CD4-positive, alpha-beta T cell treated with Interleukin-17A for 4 hours (primary cell): Measurements from ENCODE around the gene DKK3.

Source experiments
- DNase-seq: peaks from one replicate; pipeline ENCODE4 v3.0.0-alpha.2; 2020; ENCODE audit warnings: mixed read lengths

DKK3 gene

DNA sequence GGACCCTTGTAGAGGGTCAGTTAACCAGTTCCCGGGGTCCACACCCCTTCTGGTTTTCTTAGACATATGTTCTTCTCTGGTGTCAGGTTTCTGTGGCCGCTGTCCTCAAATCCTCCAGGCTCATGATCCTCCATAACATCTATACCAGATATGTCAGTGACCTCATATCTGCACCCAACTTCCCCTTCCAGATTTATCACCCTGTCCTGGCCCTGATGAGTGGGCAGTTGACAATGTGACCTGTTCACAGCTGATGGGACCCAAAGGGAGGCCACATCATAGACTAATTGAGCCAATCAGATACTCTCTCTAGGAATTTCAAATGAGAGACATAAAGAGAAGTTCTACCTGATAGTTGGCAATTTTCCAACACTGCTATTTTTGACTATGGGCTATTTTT is 5.1 kb downstream of the DKK3 start:
- DNase-seq = no peak

GRCh38 chr11:12001186-12001585 is 7.2 kb downstream of the DKK3 start:
- DNase-seq = no peak

- no peak for DNase-seq
Measured at GRCh38 chr11:11998091-11998781, 10.2 kb downstream of the DKK3 start.

GRCh38 chr11:11997049-11997322 is 11.4 kb downstream of the DKK3 start:
- no peak for DNase-seq

- DNase-seq = no peak
Measured at GRCh38 chr11:11996321-11997048, 11.9 kb downstream of the DKK3 start.

DNA sequence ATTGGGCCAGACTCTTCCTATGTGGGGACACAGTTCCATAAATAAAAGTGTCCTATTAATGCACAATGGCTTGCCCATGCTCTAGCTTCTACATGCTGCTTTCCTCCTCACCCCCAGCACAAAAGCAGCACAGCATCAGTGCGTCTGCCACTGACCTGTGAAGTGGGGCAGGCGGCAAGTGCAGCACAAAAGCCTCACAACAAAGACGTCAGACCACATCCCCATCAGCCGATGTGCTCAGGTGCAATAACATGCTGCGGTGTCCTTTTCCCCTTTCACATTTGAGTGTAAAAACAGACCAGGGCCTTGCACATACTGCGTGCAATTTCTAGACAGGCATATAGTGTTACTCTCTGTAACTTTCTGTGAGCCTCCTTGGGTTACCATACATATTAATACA is 12.8 kb downstream of the DKK3 start:
- no peak for DNase-seq

GRCh38 chr11:11993839-11994238 is 14.6 kb downstream of the DKK3 start:
- DNase-seq = no peak

DNA sequence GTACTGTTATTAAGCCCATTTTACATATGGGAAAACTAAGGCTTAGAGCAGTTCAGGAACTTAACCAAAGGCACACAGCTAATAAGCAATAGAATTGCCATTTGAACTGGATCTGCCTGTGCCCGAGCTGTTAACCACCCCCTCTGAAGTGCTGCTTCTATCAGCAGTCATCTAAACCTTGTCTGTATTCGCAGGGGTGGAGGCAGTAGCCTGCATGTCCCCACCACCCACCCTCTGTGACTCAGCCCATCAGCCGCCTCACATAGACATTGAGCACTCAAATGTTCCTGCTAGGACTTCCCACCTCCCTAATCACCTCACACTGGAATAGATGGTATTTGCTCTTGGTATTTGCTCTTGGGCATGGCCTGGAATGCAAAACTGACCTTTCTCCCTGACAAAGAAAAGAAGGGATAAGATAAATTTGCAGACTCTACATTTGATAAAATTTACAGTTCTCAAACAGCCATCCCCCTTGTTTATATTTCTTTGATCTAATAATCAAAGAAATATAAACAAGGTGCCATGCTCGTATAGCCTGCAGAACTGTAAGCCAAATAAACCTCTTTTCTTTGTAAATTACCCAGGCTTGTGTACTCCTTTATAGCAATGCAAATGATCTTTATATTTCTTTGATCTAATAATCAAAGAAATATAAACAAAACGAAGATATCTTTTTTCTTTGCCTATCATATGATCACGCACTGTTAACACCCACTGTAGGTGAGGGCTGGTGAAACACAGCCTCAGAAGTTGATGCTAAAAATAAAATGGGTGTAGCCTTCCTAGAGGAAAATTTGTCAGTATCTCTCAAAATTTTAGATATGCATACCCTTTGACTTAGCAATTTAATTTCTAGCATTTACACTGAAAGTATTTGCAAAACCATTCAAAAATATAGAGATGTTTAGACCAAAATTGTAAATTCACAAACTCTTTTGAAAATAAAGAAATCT is 15.9 kb downstream of the DKK3 start:
- no peak for DNase-seq

DNA sequence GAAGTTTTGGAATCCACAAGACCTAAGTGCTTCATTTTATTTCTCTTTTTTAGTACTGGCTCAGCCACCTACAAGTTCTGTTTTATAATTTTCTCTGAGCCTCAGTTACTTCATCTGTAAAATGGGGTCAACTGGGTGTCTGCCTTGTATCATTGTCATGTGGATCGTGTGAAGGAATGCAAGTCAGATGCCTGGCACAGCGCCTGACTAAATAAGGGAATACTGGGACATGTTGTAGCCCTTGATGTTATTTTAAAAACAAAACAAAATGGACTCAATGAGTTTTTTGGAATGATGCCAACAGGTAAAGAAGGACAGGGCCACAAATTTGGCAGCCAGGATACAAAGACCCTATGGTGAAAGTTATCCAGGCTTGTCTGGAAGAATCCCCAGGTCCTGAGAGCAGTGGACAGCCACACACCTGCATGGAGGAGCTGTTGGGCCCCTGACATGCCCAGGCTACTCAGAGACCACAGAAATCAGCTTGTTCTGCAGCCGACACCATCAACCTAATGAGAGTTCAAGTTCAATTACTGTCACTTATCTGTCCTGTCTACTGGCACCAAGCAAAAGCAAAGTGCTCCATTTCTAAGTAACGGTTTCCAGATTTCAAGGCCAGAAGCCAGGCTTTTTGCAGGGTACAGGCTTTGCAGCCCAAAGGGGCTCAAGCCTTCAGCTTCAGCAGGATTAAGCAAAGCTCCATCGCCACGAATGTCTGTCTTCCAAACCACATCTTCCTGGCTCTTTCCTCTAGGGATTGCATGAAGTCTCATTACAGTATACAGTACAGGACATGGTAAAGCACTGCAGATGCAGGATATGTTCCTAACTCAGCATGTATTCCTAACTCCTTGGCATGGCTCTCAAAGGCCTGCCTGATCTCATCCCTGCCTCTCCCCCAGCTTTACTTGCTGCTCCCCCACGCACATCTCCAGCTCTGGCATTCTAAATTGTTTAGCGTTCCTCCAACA is 18.4 kb downstream of the DKK3 start:
- no peak for DNase-seq

- no peak for DNase-seq
Measured at GRCh38 chr11:11988681-11989261, 19.7 kb downstream of the DKK3 start.

DNA sequence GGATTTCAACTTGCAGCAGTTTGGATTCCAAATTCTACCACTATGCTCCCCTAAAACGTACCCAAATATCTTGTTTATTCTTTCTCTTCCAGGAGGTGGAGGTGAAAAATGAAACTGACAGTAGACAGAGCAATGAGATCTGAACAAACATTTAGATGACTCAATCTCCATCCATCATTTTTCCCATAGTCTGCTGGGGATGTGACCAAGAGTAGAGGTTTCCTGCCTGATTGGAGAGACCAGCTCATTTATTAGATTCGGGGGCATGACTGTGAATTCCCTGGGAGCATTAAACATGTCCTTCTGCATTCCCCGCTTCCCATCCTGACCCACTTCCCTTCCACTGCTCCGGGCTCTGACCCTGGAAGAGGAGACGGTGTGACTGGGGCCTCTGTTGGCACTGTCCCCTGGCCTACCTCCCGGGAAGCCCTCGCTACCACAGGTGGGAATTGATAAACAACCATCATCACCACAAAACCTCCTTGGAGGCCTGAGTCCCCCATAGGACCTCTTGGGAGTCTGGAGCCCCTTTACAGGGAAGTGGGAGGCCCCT is 20.3 kb downstream of the DKK3 start:
- no peak for DNase-seq

- no peak for DNase-seq
Measured at GRCh38 chr11:11987503-11988022, 20.9 kb downstream of the DKK3 start.

- DNase-seq = no peak
Measured at GRCh38 chr11:11985954-11986949, 22.2 kb downstream of the DKK3 start.

DNA sequence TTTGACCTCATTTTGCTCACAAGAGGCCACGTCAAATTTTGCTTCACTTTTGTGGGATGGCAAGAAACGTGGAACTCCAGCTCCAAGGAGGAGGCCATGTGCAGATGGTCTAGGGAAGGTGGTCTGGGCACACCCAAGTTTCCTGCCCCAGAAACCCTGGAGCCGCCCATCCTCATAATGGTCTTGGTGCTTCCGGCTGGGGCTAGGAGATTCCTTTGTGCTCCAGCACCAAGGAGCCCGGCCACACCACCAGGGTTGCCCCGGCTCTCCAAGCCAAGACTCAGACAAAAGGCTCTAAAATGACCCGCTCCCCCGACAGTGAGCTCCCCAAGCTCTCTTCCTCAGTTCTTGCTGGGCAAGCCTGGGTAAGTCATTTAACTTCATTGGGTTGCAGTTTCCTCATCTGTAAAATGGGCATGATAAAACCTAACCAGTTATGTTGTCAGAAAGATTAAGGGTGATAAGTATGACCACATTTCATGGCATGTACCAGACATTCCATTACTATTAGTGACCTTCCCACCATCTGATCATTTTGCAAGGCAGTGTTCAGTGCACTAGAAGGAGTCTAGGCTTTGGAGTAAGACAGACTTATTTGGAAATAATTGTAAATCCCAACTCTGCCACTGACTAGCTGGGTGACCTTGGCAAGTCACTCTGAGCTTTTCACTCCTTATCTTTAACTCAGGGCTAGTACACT is 23.3 kb downstream of the DKK3 start:
- no peak for DNase-seq

- no peak for DNase-seq
Measured at GRCh38 chr11:11984563-11984962, 23.9 kb downstream of the DKK3 start.

- DNase-seq = no peak
Measured at GRCh38 chr11:11983427-11983826, 25.0 kb downstream of the DKK3 start.

GRCh38 chr11:11982975-11983374 is 25.5 kb downstream of the DKK3 start:
- no peak for DNase-seq

- DNase-seq = no peak
Measured at GRCh38 chr11:11982461-11982860, 26.0 kb downstream of the DKK3 start.

DNA sequence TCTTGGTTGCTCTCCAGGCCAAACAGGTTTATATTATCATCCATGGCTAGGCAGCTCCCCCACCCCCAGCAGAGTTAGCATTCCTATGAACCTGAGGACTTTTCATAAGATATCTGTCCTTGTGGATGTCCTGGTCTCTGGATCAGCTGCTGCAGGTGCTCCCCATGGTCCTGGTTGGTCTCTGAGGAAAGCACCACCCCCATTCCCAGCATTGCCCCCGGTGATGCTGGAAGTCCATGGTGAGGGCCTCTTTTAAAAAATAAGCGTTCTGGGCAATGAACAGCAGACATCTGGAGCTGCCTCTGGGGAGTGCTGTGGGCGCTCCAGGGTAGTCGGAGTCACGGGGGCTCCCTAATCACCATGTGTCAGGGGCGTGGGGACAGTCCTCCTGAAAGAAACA is 26.6 kb downstream of the DKK3 start:
- no peak for DNase-seq

DNA sequence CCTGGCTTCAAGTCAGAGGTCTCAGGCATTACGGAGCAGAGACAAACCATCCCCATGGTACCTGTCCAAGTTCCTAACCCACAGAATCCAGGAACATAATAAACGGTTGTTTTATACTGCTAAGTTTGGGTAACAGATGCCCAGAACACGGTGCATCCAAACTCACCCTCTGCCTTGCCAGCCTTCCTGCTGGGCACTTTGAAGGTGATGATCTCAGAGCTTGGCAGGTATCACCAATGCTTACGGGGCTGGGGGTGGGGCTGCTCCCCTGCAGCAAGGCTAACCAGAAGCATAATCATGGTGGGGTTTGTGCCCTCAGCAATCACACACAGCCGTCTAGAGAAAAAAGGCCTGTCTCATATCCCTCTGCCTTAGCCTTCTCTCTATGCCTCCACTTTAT is 27.1 kb downstream of the DKK3 start:
- DNase-seq = no peak
